NCI-H2227 treated with DMSO at 0.1 percent for 48 hours (cell line): ENCODE results near the gene RXYLT1.

ENCODE experiments used
- DNase-seq: peaks from one replicate; lab custom pipeline; 2025; lab: John Stamatoyannopoulos, UW

RXYLT1 gene

GRCh38 chr12:63843721-63844390 is 64.1 kb downstream of the RXYLT1 start:
- peak; percentile 93 for DNase-seq

GRCh38 chr12:63844391-63845341 is 65.0 kb downstream of the RXYLT1 start, which contains the start of gene SRGAP1:
Gene SRGAP1 (plus strand): TSS chr12:63844700. CDS start chr12:63844817, 117 bp downstream.
- DNase-seq, result peak; percentile 36

GRCh38 chr12:63845726-63846125 is 66.0 kb downstream of the RXYLT1 start:
- DNase-seq, result no peak

GRCh38 chr12:63846238-63846967 is 66.7 kb downstream of the RXYLT1 start:
- no peak for DNase-seq

- DNase-seq, result no peak
Measured at GRCh38 chr12:63848450-63848849, 68.7 kb downstream of the RXYLT1 start.

- DNase-seq, result no peak
Measured at GRCh38 chr12:63849106-63849620, 69.5 kb downstream of the RXYLT1 start.

GRCh38 chr12:63849641-63850040 is 69.9 kb downstream of the RXYLT1 start:
- DNase-seq, result no peak

GRCh38 chr12:63853978-63854377 is 74.3 kb downstream of the RXYLT1 start:
- no peak for DNase-seq

GRCh38 chr12:63855299-63855698 is 75.6 kb downstream of the RXYLT1 start:
- DNase-seq, result no peak

- no peak for DNase-seq
Measured at GRCh38 chr12:63857771-63858670, 78.3 kb downstream of the RXYLT1 start.
